Mucosa of gallbladder (tissue), 1 donor: ENCODE data around the gene CIAO2A. TPM values are rescaled to one million over a fixed set of nuclear protein-coding genes. Genes with fewer than 3 reads are reported as not detected.
A peak's percentile ranks its signal among the peaks of the same experiment; 100 is the strongest.
"Not testable (repeated sequence)": the region's sequence is repeated elsewhere in the genome, so short reads cannot be mapped to it uniquely, and the experiment has no call there.

Experiments used
- DNase-seq: peaks from one replicate; pipeline ENCODE4 v3.0.0-alpha.2; 2020; ENCODE audit warnings: low spot score
- total RNA-seq: library from RNA; stranded (reverse); gene quantifications from one replicate; pipeline ENCODE4 v1.2.1, GENCODE V29; 2021
- donor health status: DM: no; HTN: no; CAD: no.

CIAO2A gene
- total RNA-seq, 1 donor from 2014 or later = 47.1 TPM

DNA sequence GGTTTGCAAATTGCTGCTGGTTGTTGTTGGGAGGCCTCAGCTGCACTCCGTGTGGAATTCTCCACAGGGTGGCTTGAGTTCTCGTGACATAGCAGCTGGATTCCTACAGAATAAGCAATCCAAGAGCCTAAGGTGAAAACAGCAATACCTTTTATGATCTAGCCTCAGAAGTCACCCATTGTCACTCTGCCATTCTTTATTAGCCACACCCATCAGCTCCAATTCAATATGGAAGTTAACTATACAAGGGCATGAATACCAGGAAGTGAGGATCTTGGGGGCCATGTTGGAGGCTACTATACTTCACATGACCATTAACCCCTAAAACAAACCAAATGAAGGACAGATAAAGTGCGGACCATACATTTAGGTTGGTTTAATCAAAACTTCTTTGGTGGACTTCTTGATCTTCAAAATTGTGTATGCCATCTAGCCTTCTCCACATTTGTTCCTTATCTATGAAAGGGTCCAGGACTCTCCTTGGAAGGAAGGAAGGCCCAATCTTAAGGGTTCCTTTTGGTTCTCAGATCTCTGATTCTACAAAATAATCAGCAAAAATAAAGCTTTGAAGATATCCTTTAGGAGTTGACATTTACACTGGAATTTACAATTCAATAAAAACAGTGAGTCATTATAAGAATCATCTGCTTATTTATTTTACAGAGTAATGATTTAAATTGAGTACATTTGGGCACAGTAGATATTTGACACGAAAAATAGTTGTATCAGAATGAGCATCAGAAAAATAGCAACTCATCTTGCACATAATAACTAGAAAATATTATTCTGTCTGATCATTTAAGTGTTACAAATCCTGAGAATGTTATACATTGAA is 21.5 kb downstream of the CIAO2A start:
- DNase-seq = no peak

DNA sequence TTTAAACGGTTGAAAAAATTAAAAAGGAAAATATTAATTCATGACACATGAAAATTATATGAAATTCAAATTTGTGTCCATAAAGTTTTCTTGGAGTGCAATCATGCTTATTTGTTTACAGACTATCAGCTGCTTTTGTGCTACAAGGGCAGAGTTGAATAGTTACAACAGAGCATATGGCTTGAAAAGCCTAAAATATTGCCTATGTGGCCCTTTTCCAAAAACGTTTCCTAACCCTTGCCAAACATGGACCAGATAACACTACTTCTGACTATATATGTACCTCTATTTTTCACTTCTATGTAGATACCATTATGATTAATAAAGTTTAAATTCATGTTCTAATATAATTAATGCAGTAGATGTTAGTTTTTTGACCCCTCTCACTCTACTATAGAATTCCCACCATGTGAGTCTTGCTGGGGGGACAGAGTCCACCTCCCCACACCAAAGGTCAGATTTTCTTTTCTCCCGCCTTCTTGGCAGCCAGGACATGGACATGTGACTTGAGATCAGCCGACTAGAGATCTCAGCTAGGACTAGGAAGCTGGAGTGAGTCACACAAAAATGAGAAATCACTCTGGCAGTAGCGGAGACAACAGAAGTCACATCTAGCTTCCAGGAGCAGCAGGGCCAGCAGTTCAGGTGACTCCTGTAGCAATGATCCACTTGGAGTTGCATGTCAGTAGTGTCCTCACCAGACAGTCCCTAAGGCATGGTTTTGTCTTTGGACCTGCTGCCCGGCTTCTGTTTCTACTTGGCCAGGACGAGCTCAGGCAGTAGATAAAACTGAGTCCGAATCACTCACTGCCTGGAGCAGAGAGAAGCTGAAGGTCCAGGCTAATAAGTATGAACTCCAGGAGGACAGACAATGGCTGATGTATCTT is 22.4 kb downstream of the CIAO2A start:
- DNase-seq = peak; percentile 78

DNA sequence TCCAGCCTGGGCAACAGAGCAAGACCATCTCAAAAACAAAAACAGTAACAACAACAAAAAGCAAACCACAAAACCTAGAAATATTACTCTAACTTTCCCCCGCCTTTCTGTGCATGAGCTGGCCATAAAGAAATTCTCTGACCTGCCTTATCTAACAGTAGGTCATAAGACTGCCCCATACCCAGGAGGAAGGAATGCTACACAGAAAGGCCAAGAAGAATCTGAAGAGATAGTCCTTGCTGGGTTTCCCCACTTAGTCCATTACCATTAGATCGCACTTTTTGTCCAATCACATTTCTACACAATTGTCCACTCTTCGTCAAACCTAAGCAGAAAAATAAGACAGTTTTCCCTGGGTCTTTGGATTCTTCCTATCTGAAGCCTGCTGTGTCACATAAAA is 23.5 kb downstream of the CIAO2A start:
- DNase-seq = no peak

DNA sequence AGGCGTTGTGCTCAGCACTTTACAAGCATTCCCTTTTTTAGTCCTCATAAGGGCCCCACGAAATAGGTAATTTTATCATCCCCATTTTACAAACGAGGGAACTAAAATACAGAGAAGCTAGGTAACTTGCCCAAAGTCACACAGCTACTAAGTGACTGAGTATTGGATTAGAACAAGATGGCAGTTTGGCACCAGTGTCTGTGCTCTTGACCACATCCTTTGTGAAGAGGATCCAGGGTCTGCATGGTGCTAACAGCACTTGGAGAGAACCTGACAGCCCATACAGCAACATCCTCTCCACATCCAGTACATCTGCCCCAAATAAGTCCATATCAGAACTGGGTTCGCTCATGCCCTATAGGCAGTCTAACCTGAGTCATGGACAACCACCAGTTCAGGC is 25.5 kb downstream of the CIAO2A start:
- DNase-seq = no peak

DNA sequence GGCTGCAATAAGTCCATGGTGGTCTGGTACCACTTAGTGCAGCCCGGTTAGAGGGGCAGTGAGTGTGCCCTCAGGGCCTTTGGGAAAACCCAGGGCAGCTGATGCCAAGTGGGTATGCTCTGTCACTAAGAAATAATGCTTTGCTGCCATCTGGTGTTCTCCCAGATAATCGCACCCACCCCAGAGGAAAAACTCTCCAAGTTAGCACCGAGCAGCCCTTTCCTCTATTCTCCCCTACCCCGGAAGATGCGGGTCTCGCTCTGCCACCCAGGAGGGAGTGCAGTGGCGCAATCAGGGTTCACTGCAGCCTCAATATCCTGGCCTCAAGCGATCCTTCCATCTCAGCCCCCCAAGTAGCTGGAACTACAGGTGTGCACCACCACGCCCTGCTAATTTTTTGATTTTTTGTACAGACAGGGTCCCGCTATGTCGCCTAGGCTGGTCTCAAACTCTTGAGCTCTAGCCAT is 26.0 kb downstream of the CIAO2A start:
- DNase-seq = peak; percentile 69

DNA sequence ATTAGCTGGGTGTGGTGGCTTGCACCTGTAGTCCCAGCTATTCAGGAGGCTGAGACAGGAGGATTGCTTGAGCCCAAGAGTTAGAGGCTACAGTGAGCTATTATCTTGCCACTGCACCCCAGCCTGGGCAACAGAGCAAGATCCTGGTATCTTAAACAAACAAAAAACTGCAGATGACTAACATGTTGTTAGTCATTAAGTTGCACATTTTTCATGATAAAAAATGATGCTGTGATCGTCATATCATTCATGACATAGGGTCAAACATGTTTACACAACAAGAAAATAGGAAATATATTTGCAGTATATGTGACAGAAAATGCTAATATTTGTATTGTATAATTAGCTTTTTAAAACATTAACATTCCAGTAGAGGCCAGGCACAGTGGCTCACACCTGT is 27.2 kb downstream of the CIAO2A start:
- DNase-seq = no peak

DNA sequence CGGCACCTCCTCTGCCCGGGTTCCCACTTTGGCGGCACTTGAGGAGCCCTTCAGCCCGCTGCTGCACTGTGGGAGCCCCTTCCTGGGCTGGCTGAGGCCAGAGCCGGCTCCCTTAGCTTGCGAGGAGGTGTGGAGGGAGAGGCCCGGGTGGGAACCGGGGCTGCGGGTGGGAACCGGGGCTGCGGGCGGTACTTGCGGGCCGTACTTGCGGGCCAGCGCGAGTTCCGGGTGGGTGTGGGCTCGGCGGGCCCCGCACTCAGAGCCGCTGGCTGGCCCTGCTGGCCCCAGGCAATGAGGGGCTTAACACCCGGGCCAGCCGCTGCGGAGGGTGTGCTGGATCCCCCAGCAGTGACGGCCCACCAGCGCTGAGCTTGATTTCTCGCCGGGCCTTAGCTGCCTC is 32.9 kb downstream of the CIAO2A start:
- no peak for DNase-seq

DNA sequence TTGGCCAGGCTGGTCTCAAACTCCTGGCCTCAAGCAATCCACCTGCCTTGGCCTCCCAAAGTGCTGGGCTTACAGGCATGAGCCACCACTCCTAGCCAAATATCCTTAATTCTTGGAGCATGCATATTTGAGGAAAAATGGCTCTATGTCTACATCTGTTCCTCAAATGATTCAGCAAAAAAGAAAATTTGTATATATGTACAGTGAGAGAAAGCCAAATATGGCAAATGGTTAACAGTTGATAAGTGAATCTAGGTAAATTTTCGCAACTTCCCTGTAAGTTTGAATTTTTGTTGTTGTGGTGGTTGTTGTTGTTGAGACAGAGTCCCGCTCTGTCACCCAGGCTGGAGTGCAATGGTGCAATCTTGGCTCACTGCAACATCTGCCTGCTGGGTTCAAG is 34.5 kb downstream of the CIAO2A start:
- DNase-seq = not testable (repeated sequence)

DNA sequence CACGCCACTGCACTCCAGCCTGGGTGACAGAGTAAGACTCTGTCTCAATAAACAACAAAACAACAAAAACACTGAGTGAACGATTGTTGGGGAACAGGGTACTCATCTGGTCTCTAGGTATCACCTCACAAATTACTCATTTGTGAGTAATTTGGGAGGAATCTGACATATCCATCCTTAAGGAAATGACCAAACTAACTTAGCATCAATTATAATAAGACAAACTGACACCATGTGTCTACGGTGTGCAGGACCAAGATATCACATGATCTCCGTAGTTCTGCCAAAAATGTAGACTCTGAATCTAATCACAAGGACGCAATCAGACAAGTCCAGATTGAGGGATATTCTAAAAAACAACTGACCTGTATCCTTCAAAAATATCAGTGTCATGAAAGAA is 35.4 kb downstream of the CIAO2A start:
- DNase-seq = no peak

DNA sequence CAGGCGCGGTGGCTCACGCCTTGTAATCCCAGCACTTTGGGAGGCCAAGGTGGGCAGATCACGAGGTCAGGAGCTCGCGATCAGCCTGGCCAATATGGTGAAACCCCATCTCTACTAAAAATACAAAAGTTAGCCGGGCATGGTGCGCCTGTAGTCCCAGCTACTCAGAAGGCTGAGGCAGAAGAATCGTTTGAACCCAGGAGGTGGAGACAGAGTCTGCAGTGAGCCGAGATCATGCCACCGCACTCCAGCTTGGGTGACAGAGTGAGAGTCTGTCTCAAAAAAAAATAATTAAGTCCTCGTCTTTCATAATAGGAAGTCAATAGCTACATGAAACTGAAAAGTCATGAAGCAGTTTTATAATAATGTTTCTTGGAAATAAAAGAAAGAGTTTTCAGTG is 40.0 kb downstream of the CIAO2A start:
- not testable (repeated sequence) for DNase-seq

DNA sequence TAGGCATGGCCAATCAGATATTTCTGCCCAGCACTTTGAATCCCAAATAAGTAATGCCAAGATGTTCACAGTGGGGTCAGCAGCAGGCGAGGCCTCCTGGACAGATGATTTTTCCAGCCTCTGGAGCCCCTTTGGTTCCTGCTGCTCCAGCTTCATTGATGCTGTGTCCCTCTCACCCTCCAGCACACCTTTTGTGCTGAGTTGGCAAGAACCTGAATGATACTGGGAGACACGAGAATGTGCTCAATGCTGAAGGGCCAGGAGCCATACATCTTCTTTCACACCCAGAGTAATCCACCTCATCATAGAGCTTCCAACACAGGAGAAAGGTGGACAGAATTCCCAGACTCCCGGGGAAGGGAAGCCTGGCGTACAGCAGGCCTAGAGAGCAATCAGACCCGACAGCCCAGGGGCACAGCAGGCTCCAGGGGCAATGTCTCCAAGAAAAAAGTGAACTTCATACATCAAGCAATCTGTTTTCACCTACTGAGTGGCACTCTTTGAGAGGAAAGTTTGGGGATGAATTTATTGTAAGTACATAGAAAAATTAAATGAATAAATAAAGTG is 40.6 kb downstream of the CIAO2A start:
- no peak for DNase-seq

DNA sequence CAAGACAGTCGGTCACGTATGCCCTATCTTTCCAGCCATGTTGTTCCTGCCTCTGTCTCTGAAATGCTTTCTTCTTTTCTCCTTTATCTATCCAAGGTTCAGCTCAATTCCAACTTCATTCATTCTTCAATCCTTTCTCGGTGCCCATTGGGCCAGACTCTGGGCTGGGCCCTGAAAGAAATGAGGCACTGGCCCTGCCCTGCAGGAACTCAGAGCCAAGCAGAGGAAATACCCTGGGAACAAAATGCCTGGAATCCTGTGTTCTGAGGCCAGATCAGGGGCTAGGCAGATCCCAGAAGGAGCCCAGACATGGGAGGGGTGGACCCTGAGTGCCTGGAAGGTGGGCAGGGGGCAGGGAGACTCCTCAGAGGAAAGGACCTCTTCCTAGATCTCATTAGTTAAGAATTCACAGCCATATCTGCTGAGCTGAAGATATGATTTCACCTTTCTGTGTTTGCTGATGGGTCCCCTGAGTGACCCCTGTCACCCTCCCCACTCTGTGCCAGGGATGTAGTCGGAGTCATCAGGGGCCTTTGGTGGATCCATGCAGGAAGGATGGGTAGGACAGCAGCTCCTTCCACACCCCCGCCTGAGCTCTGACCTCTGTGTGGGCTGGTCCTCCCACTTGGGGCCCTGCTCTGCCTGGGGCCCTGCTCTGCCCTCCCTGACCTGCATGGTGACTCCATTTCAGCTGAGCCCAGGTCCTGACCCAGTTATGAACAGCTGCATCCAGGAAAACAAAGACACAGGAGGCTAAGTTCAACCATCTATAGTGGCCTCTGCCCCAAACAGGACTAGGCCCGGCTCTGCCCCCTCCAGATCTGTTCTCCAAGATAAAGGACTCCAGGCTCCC is 42.0 kb downstream of the CIAO2A start:
- DNase-seq = no peak

DNA sequence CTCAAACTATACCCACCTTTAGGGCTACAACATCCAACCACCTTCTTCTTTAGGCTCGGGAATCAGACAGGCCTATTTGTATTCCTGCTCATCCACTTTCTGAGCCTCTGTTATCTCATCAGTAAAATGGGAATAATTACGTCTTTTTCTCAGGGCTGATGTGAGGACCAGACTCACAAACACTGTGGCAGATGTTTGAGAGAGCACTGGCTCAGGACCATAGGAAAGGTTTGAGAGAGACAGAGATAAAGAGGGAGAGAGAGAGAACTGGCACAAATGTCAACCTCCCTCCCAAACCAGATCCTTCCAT is 42.6 kb downstream of the CIAO2A start:
- DNase-seq = no peak

DNA sequence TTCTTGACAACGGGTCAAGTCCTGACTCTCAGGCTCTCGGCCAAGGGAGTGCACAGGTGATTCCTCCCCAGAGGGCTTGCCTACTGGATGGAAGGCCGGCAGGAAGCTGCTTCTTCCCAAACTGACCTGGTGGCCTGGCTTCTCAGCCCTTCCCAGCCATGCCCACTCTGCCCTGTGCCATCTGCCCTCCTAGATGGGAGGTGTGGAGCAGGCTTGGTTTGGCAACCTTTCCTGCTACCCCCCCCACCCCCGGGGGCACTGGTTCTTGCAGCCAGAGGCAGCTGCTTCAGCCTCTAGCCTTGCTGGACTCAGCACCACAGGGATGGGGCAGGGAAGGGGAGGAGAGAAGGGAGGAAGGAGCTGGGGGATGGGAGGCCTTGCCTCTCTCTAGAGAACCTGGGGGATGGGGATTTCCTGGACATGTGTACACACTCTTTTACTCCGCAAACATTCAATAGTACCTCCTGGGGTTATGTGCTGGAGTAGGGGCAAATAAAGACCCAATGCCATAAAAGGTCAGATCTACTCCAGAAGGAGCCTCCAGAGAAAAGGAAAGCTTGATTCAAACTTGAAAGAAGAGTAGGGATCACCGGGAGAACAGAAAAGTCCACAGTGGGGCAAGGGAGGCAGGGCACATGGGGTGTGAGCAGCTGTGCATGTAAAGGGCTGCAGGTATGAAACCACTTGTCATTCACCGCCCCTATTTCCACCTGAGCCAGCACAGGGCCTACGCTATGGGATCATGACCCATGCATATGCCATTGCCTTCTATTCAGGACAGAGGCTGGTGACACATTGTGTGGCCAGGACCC is 43.2 kb downstream of the CIAO2A start:
- no peak for DNase-seq

DNA sequence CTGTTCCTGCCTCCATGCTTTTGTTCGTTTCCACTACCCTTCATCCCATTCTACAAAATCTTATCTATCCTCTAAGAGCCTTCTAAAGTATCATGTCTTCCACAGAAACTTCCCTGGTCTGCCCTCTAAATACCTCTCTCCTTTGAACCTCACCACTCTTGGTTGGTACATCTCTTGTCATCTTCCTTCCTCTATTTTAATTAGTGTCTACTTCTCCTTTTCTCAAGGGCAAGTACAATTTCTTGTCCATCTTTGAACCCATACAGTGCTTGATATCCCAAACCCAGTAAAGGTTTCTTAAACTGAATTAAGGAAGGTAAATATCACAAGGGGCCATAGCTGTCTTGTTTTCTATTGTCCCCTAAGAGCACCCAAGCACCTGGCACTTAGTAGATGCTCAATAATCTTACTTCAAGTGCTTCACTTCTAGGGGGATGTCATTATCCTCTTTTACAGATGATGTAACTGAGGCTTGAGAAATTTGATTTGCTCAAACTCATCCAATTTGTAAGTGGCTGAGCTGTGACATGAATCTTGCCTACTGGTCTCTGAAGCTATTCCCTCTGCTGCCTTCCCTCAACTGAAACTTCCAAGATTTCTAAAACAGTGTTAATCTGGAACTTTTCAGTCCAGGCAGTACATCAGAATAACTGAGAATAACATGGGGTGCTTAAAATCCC is 44.7 kb downstream of the CIAO2A start:
- no peak for DNase-seq

DNA sequence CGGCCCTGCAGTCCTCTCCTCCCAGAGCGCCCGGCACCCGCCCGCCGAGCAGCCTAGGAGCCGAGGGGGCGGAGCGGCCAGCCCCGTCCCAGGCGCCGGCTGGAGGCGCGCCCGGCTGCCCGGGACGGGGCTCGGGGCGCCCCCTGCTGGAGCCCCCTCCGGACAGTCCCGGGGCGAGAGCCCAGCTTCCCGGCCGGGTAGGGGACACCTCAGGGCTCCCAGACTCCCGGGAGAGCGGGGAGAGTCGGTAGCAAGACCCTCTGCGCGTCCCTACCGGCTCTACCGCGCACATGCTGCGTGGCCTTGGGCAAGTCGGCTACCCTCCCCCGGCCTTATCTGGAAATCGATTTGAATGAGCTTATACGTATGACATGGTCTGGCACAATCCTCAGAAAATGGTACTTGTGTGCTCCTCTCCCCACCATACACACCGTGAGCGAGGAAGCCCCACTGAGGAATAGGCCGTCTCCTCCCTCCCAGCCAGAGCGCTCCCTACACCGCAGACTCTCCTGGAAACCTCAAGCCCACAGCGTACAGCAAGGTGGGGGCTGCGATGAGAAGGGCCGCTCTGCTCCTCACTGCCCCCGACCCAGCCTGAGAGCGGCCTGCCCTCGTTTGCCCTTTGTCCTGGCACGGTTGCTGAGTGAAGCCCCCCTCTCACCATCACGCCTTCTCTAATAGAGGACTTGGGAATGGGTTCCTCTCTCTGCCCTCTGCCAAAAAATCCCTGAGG is 47.1 kb downstream of the CIAO2A start, which contains the start of gene DAPK2:
Gene DAPK2, minus strand, starts transcription at position 65 of the 733 bp plus-strand sequence. CDS start 6,224 bp downstream, outside the sequence.
- DNase-seq = peak; percentile 42

DNA sequence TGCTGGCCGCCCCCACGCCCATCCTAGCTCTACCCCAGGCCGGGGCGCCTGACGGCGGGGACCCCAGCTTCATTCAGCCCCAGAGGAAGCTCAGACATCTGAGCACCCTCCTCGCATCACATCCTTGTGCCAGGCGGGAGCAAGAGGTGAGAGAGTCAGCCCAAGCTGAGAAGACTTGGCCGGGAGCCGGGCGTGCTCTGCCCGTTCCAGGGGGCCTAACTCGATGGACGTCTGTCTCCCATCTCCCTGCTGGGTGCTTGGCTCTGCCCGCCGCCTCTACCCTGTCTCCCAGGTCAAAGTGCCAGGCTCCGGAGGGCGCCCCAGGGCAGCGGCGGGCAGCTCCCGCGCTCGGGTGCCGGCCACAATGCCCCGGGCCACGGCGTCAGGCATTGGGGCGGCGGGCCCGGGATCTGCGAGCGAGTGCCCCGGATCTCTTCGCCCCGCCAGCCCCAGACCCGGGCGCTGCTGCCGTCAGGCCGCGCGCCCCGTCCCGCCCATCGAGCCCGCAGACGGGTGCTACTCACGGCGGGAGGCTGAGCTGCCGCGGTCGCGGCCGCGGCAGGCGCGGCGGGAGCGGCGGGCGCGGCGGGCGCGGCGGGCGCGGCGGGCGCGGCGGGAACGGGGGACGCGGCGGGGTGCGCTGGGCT is 47.7 kb downstream of the CIAO2A start:
- no peak for DNase-seq

DNA sequence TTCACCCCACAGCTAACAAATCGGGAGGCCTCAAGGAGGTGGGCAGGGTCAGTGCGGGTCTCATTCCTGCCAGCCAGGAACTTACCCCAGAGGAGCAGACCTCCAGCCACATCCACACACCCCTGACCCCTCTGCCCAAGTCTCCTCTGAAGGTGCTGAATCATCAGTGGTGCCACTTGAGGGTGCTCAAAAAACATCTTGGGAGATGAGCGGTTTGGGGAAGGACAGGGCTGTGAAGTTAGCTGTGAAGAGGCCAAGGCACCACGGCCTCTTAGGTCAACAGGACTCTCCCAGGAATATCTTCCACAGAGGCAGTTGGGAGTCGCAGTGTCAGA is 48.6 kb downstream of the CIAO2A start:
- DNase-seq = no peak
